Measurements from ENCODE around the gene IGFLR1.

GRCh38 chr19:35741203-35741515 is 1.1 kb downstream of the IGFLR1 start:
- TF ChIP-seq POLR2AphosphoS5 (IDR thresholded peaks at IDR 0.05) = no peak
- TF ChIP-seq CTCF (IDR thresholded peaks at IDR 0.05) = no peak
